Endothelial cell of umbilical vein (primary cell): ENCODE measurements around the gene GALNT2.

Experiments
- EZH2 ChIP-seq: IDR thresholded peaks from 2 replicates; pipeline ENCODE4 v1.6.1; 2012; ENCODE audit warnings: borderline replicate concordance, low read depth, mild to moderate bottlenecking, moderate library complexity, low read length, inconsistent platforms; ENCODE audit not compliant: severe bottlenecking
- FOS ChIP-seq: IDR thresholded peaks from 2 replicates; pipeline ENCODE4 v1.6.1; 2011; ENCODE audit warnings: mild to moderate bottlenecking, low read length, moderate library complexity, borderline replicate concordance; ENCODE audit not compliant: insufficient read depth
- JUN ChIP-seq: IDR thresholded peaks from 2 replicates; pipeline ENCODE4 v1.6.1; 2011; ENCODE audit warnings: borderline replicate concordance, low read depth; ENCODE audit not compliant: insufficient read length, insufficient read depth
- MYC ChIP-seq: IDR thresholded peaks from one replicate; pipeline ENCODE4 v1.6.1; 2011; ENCODE audit warnings: mild to moderate bottlenecking, low read depth, low read length
- POLR2A ChIP-seq: IDR thresholded peaks from 2 replicates; pipeline ENCODE4 v1.6.1; 2012; ENCODE audit warnings: low read depth, mild to moderate bottlenecking, control low read depth, low read length
- POLR2AphosphoS5 ChIP-seq: IDR thresholded peaks from 2 replicates; pipeline ENCODE4 v1.6.1; 2012; ENCODE audit warnings: low read depth, mild to moderate bottlenecking, control low read depth, low read length, moderate library complexity; ENCODE audit not compliant: insufficient read depth
- TF ChIP-seq, protein P1 (sequence below), 2 donors: IDR thresholded peaks; 1 replicate in 1 of 2; 2 replicates in 1 of 2; pipeline ENCODE4 v1.5.1; 2011; ENCODE audit warnings: low read length in 2 of 2, mild to moderate bottlenecking in 2 of 2, moderate library complexity in 2 of 2, control low read depth in 1 of 2, inconsistent platforms in 1 of 2, low read depth in 1 of 2; ENCODE audit not compliant: insufficient read depth in 1 of 2; ENCODE audit errors: extremely low read depth in 1 of 2
- TF ChIP-seq, protein P2 (sequence below): IDR thresholded peaks from 2 replicates; pipeline ENCODE4 v1.6.1; 2011; ENCODE audit not compliant: insufficient read depth, insufficient read length

DNA sequence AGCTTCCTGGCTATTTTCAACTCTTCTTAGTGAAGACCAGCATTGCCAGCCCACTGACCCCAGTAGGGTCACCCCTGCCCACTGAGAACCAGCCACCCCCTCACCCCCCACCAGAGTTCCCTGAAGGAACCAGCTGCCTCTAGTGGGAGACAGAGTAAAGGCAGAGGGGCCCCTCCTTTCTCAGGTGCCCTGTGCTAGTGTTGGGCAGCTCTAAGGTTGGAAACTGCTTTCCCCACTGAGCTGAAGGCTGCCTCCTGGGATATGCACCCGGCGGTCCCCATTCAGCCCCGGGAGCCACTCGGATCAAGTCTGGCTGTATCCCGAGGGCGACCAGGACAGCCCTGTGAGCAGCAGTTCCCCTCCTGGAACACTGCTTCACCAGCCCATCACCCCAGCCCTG, 248.1 kb downstream of the GALNT2 start:
- no peak for TF ChIP-seq POLR2AphosphoS5
- TF ChIP-seq, protein P1, sequence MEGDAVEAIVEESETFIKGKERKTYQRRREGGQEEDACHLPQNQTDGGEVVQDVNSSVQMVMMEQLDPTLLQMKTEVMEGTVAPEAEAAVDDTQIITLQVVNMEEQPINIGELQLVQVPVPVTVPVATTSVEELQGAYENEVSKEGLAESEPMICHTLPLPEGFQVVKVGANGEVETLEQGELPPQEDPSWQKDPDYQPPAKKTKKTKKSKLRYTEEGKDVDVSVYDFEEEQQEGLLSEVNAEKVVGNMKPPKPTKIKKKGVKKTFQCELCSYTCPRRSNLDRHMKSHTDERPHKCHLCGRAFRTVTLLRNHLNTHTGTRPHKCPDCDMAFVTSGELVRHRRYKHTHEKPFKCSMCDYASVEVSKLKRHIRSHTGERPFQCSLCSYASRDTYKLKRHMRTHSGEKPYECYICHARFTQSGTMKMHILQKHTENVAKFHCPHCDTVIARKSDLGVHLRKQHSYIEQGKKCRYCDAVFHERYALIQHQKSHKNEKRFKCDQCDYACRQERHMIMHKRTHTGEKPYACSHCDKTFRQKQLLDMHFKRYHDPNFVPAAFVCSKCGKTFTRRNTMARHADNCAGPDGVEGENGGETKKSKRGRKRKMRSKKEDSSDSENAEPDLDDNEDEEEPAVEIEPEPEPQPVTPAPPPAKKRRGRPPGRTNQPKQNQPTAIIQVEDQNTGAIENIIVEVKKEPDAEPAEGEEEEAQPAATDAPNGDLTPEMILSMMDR (IDR thresholded peaks at IDR 0.05; ENCODE audit: extremely low read depth in 1 of 2, insufficient read depth in 1 of 2, low read depth in 1 of 2, low read length in 2 of 2), result no peak
- no peak for TF ChIP-seq EZH2
- no peak for TF ChIP-seq MYC
- no peak for TF ChIP-seq POLR2A
- TF ChIP-seq, protein P2, sequence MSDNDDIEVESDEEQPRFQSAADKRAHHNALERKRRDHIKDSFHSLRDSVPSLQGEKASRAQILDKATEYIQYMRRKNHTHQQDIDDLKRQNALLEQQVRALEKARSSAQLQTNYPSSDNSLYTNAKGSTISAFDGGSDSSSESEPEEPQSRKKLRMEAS, result no peak
- TF ChIP-seq JUN, result no peak
- TF ChIP-seq FOS, result no peak
